H1 (cell line): ENCODE results near the gene CTSL. TPM values are rescaled to one million over a fixed set of nuclear protein-coding genes. Genes with fewer than 3 reads are reported as not detected.

Experiments used
- polyA plus RNA-seq, 7 experiments: library from polyadenylated mRNA; depleted of rRNA in 3 of 7; stranded (reverse) in 5 of 7; unstranded in 2 of 7; fragments of >200 nt in 5 of 7; fragments of 200-250 nt in 2 of 7; gene quantifications; 1 replicate in 5 of 7; 2 replicates in 1 of 7; 4 replicates in 1 of 7; pipeline versions ENCODE4 v1.2.1 to v1.2.3, GENCODE V29; 2011 to 2013; ENCODE audit warnings: missing spikeins in 2 of 7, mixed read lengths in 2 of 7
- total RNA-seq: library from RNA; stranded (reverse); fragmentation: NEBNext Ultra II Directional; extraction: Animal tissue kit (Norgen Biotek cat#: 25700); gene quantifications from 2 replicates; pipeline ENCODE4 v1.2.1, GENCODE V29; 2021
- TF ChIP-seq, protein P1 (sequence below): IDR thresholded peaks from 2 replicates; pipeline ENCODE4 v1.6.1; 2012; ENCODE audit warnings: inconsistent platforms

CTSL gene
- total and polyA plus RNA-seq, 2 of the 8 experiments (the other 6 are each of a cell fraction or from before 2014, with no cell fraction given), result 34.2 to 38.2 TPM

DNA sequence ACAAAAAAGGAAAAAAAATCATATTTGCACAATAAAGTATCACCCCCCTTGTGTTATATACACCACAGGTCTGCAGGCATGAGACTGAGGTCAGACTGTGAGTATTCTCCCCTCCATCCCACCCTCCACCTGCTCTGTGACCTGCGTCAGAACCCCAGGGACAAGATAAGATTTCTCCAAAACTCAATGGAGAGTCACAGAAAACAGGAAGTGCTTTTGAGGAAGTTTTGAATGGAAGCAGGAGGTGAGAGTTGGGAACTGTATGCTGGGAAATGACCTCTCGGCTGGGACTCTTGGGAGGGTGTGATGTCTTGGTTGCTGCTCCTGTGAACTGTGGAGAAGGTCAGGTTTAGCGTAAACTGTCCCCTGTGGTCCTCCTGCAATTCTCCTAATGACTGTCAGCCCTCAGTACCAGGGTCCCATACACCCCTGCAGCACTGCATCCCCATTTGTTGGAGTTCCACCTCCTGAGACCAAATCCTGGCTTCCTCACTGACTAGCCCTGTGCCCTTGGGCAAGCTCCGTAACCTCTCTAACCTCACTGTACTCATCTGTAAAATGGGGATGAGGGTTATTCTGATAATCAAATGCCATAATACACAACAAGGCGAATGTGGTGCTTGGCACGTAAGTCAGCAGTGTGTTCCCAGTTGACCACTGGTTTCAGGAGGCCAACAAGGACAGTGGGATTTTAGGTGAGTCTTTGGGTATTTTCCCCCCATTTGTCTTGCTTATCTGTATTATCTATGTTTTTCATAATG, 6.9 kb upstream of the CTSL start (continued):
- TF ChIP-seq, protein P1, sequence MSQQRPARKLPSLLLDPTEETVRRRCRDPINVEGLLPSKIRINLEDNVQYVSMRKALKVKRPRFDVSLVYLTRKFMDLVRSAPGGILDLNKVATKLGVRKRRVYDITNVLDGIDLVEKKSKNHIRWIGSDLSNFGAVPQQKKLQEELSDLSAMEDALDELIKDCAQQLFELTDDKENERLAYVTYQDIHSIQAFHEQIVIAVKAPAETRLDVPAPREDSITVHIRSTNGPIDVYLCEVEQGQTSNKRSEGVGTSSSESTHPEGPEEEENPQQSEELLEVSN, result no peak
